GM20431 (cell line): ENCODE measurements around the gene ZNF263.
"Not testable (repeated sequence)": the region's sequence is repeated elsewhere in the genome, so short reads cannot be mapped to it uniquely, and the experiment has no call there.

Source experiments
- in situ Hi-C: fragments of 300-500 bp; cut with MseI, MboI; formaldehyde crosslinking; loops from one replicate; pipeline ENCODE4 v1.15.0; 2020; ENCODE audit warnings: low sequenced_read_pairs; ENCODE audit not compliant: unreplicated experiment

ZNF263 gene

GRCh38 chr16:3266873-3267537 is 16.3 kb upstream of the ZNF263 start:
- in situ Hi-C loops: no loop called here

GRCh38 chr16:3268294-3268693 is 15.0 kb upstream of the ZNF263 start:
- in situ Hi-C loops: no loop called here

GRCh38 chr16:3270718-3271117 is 12.6 kb upstream of the ZNF263 start:
- in situ Hi-C loops: not testable (repeated sequence)

GRCh38 chr16:3271281-3271680 is 12.0 kb upstream of the ZNF263 start:
- in situ Hi-C loops: not testable (repeated sequence)

GRCh38 chr16:3274490-3274889 is 8.8 kb upstream of the ZNF263 start:
- in situ Hi-C loops: no loop called here

- in situ Hi-C loops: no loop called here
Observed at GRCh38 chr16:3274947-3275346, 8.3 kb upstream of the ZNF263 start.

- in situ Hi-C loops: no loop called here
Observed at GRCh38 chr16:3276679-3277078, 6.6 kb upstream of the ZNF263 start.

GRCh38 chr16:3281222-3281820 is 2.0 kb upstream of the ZNF263 start:
- in situ Hi-C loops: no loop called here

- in situ Hi-C loops: no loop called here
Observed at GRCh38 chr16:3282103-3282729, 1.1 kb upstream of the ZNF263 start.

GRCh38 chr16:3283543-3284447 is 504 bp downstream of the ZNF263 start:
- in situ Hi-C loops: no loop called here

GRCh38 chr16:3285131-3285530 is 1.8 kb downstream of the ZNF263 start:
- in situ Hi-C loops: no loop called here

- in situ Hi-C loops: no loop called here
Observed at GRCh38 chr16:3289998-3290673, 6.8 kb downstream of the ZNF263 start.

GRCh38 chr16:3292604-3293003 is 9.3 kb downstream of the ZNF263 start:
- in situ Hi-C loops: no loop called here

GRCh38 chr16:3295209-3295608 is 11.9 kb downstream of the ZNF263 start:
- in situ Hi-C loops: no loop called here

- in situ Hi-C loops: no loop called here
Observed at GRCh38 chr16:3295783-3296182, 12.5 kb downstream of the ZNF263 start.

- in situ Hi-C loops: no loop called here
Observed at GRCh38 chr16:3304370-3304769, 21.1 kb downstream of the ZNF263 start.

GRCh38 chr16:3305109-3306068 is 22.1 kb downstream of the ZNF263 start, which contains the start of the genes TIGD7 and ZNF75A:
TSS of gene TIGD7 (minus strand) at chr16:3305430. CDS start at chr16:3300614, 4,816 bp downstream.
TSS of gene ZNF75A (plus strand) at chr16:3305497. CDS start at chr16:3308429, 2,932 bp downstream.
- in situ Hi-C loops: no loop called here

GRCh38 chr16:3306078-3306477 is 22.8 kb downstream of the ZNF263 start:
- in situ Hi-C loops: no loop called here

- in situ Hi-C loops: no loop called here
Observed at GRCh38 chr16:3311496-3311895, 28.2 kb downstream of the ZNF263 start.
